Activated CD8-positive, alpha-beta memory T cell treated with anti-CD3 and anti-CD28 coated beads for 4 hours (primary cell): ENCODE data around the gene PROC.
A peak's percentile ranks its signal among the peaks of the same experiment; 100 is the strongest.

ENCODE experiments used
- DNase-seq, 2 donors: peaks; one replicate each; pipeline ENCODE4 v3.0.0-alpha.2; 2020; ENCODE audit warnings: low read depth in 2 of 2

PROC gene

DNA sequence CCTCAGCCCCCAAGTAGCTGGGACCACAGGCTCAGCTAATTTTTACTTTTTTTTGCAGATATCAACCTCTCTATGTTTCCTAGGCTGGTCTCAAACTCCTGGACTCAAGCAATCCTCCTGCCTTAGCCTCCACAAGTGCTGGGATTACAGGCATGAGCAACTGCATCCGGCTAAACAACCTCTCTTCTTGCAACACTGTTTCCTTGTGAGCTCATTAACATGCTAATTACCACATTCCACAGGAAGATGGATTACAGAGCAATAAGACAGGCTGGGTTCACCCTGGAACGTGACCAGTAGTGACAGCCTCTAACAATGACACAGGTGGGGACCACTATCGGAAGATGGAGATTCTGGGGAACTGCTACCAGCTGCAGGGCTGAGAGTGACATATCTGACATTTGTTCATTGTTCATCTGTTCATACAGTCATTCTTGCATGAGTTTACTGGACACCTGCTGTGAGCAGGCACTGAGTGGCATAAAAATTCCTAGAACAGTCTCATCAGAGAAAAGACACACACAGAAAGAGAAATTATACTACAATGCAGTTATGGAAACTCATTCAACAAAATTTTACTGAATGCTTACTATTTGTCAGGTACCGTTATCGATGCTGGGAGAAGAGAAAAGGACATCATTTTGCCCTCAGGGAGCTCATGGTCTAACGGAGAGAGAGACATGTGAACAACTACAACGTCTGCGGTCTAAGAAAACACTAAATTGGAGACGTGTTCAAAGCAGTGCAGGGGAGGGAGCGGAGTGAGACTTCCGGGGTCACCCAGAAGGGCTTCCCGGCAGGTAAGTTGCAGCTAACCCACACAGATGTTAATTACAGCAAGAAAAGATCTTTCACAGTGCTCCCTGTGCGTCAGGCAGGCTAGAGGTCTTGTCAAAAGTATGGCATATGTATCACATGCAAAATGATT, 37.6 kb downstream of the PROC start:
- peak in 1 of 2 donors; percentile 4 for DNase-seq

DNA sequence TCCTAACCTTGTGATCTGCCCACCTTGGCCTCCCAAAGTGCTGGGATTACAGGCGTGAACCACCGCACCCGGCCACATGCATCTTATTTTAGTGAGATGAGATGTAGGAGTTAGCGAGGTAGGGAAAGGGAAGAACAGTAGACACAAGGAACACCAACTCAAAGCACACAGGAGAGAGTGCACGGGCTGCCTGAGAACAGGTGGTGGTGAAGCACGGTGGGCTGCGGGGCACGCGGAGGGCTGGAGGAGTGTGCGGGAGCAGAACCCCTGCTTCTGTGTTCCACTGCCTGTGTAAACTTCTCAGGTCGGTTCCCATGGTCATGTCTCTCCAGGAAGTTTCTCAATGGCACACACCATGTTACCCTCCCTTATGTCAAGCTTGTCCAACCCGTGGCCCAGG, 38.7 kb downstream of the PROC start:
- no peak for DNase-seq

DNA sequence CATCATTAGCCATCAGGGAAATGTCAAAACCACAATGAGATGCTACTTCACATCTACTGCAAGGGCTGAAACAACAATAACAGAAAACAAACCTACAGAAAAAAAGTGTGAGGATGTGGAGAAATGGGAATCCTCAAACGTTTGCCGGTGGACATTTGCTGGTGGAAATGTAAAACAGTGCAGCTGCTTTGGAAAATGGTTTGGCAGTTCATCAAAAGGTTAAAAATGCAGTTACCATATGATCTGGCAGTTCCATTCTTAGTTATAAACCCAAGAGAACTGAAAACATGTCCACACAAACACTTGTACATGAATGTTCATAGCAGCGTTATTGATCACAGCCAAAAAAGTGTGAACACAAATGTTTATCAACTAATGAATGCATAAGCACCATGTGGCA, 44.2 kb downstream of the PROC start:
- no peak for DNase-seq

DNA sequence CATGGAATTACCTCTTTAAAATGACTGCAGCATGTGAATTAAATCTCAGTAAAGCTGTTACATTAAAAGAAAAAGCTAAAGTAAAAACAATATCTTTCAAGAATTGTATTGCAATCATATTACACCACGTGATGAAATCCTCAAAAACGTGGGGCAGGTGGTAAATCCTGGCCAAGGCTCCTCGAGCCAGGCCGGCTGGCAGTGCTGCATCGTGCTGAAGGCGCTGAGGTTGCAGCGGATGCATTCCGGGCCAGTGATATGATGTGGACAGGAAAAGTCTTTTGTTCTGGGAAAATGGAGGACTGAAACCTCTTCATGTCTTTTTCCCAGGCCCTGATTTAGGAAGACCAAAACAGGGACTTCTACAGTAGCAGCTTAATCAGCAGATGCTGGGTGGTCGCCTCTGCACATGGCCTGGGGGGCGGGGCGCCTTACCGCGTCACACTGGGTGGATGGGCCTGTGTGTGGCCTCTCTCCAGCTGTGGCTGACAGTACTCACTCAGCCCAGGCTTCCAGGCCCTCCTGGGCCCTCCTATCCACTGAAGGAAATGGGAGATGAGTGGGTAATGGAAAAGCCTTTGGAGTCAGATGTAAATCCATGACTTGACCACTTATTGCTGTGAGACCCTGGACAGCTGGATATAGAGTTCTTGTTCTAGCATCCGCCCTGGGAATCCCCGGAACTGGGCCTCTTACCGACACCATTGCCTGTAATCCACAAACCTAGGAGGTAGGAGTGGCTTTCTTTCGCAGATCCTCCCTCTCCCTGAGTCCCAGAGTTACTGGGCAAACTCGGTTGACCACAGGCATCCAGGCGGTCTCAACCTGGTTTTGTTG, 45.1 kb downstream of the PROC start:
- no peak for DNase-seq

DNA sequence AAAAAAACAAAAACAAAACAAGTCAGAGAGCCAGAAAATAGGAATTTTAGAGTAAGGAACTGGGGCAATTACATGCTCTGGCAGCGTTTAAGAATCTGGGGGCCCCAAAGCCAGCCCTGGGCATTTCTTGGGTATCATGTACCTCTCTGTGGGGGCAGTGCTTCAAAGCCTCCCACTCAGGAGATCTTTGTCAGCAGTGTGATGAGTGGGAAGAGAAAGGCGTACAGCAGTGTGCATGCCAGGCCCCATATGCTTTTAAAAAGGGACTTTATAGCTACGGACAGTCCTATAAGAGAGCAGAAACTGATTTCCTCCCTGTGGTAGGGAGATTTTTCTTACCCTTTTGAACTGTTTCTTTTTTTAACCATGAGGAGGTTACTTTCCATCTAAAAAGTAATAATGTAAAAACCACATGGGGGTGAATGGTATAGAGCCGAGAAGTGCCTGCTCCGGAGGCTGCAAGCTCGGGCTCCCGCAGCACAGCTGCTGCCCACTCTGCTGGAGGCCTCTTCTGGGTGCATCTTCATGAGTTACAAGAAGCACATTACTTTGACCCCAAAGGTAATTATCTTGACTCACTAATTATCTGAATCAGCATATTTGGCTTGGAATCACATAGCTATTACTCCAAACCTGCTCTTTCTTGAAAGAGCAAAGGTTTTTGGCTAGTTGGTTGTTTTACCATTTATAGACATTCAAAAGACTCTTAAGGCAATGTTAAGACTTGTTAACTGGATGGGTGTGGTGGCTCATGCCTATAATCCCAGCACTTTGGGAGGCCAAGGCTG, 46.4 kb downstream of the PROC start:
- DNase-seq: peak in 1 of 2 donors; percentile 4

DNA sequence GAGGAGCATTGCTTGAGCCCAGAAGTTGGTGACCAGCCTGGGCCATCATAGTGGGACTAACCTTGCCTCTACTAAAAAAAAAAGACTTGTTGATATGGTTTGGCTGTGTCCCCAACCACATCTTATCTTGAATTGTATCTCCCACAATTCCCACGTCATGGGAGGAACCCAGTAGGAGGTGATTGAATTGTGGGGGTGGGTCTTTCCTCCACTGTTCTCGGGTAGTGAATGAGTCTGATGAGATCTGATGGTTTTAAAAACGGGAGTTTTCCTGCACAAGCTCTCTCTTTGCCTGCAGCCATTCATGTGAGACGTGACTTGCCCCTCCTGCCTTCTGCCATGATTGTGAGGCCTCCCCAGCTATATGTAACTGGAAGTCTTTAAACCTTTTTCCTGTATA, 47.0 kb downstream of the PROC start:
- peak in 1 of 2 donors; percentile 3 for DNase-seq

DNA sequence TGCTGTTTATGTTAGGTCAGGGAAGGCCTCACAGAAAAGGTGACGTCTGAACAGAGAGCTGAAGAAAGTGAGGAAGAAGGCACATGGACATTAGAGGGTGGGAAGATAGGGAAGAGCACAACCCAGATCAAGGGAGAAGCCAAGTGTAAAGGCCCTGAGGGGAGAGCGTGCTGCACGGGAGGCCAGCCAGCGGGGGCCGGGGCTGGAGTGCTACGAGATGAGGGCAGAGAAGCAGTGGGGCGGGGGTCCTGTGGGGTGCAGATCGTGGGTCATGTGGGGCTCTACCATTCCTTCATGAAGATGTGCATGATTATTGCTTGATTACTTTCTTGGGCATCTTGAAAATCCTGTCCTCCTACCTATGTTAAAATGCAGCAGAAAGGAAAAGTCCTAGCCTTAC, 50.8 kb downstream of the PROC start:
- no peak for DNase-seq

DNA sequence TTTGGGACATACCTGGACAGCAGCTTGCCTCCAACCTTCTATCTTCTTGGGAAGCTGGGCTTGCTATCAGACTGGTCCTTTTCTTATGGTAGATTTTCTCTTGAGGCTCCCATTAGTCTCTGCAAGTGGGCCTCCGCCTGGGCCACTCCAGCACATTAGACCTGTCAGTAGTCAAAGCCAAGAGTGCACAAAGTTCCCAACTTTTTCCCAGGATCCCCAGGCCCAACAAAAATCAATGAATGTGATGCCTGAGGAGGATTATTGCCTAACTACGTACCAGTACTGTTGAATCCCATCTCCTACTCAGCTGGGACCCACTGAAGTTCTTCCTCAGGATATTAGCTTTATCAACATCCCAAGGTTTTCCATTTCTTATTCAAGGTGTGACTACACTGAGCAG, 51.7 kb downstream of the PROC start:
- DNase-seq: no peak

DNA sequence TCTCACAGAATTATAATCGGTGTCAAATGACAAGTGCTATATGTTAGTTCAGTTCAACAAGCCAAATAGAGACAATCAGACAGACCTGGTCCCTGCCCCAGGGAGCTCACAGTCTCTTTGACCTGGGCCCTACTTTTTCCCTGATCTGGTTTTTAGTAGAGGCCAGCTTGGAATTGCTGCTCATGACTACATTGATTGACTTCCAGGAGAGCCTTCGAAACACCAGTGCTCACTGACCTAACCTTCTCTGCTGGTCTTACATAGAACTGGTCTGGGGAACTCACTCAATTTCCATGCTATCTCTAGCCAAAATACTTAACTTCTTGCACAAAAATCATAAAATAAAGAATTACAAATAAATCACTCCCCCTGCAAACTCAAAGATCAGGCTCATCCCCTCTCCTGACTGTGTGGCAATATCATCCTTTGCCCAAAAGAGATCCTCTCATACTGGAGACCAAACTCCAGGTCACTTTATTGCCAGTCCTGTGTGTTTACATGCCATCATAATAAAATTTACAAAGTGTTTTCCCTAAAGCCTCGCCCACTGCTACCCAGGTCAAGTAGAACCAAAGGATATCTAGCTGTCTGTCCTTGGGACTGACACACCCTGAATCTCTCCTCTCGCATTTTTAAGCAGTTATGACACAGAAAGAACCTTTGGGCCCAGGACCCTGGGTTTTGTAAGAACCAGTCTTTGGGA, 53.2 kb downstream of the PROC start:
- no peak for DNase-seq

DNA sequence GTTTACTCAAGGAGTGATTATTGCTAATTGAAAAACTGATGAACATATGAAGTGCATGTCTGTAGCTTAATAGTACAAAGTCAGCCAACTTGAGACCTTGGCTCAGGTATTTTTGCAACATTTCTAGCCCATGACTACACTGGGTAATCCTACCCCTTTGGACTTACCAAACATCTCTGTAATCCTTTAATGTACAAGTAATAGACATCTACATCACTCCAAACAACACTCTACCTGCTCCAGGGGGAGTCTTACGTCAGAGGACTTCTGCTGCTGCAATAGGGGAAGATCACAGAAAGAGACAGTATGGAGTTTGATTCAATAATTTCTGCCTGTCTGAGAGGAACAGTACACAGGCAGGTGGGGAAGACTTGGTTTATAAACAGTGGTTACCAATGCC, 54.0 kb downstream of the PROC start:
- DNase-seq: no peak

DNA sequence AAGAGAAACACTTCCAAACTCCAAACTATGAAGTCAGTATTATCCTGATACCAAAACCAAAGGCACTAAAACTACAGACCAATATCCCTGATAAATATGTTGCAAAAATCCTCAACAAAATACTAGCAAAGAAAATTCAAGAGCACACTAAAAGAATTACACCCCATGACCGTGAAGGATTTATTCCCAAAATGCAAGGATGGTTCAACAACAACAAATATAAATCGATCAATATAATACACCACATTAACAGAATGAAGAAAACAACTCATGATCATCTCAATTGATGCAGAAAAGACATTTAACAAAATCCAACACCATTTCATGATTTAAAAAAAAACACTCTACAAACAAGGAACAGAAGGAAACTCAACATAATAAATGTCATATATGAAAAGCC, 57.6 kb downstream of the PROC start:
- no peak for DNase-seq
